SK-N-SH (cell line): ENCODE measurements around the gene SCN4B. TPM values are rescaled to one million over a fixed set of nuclear protein-coding genes. Genes with fewer than 3 reads are reported as not detected.
"Not testable (repeated sequence)": the region's sequence is repeated elsewhere in the genome, so short reads cannot be mapped to it uniquely, and the experiment has no call there.

Experiments used
- CTCF ChIA-PET: fragments of 300-600, 350-600 bp; formaldehyde crosslinking; extraction: SDS; loops from one replicate; lab custom pipeline; 2021; lab: Yijun Ruan, JAX
- POLR2A ChIA-PET: fragments of 350-600 bp; sonication (Branson Sonifier 250); formaldehyde crosslinking; extraction: SDS; loops from one replicate; lab custom pipeline; 2020; ENCODE audit warnings: antibody characterized with exemption, inconsistent platforms; lab: Yijun Ruan, JAX
- DNase-seq: peaks from one replicate; pipeline ENCODE4 v3.0.0; 2012
- H2AFZ ChIP-seq: fragments of 200-600 bp; sonication (generic); 2 replicates; pipeline ENCODE4 v1.8.1; 2016; ENCODE audit warnings: antibody characterized with exemption, mild to moderate bottlenecking, low read depth
- H3F3A ChIP-seq: fragments of 200-600 bp; sonication (generic); replicated peaks from 2 replicates; pipeline ENCODE3; 2016; ENCODE audit warnings: antibody characterized with exemption, mild to moderate bottlenecking; ENCODE audit not compliant: insufficient read depth
- H3K27ac ChIP-seq, 2 experiments: fragments of 200-500 bp in 1 of 2; fragments of 200-600 bp in 1 of 2; sonication (Bioruptor generic) in 1 of 2; sonication (generic), shearing (Covaris generic) in 1 of 2; 2 replicates each; pipeline versions ENCODE4 v1.5.1 to v1.6.1; 2014 to 2016; ENCODE audit warnings: low read depth in 2 of 2, inconsistent platforms in 1 of 2, low read length in 1 of 2, mild to moderate bottlenecking in 1 of 2, mixed read lengths in 1 of 2
- H3K27me3 ChIP-seq: fragments of 200-600 bp; sonication (generic), shearing (Covaris generic); 2 replicates; pipeline ENCODE4 v1.6.1; 2016; ENCODE audit warnings: mixed run types; ENCODE audit not compliant: insufficient read depth
- H3K36me3 ChIP-seq, 2 experiments: fragments of 200-500 bp in 1 of 2; fragments of 200-600 bp in 1 of 2; sonication (Bioruptor generic) in 1 of 2; sonication (generic) in 1 of 2; replicated peaks in 1 of 2; 2 replicates each; pipeline versions ENCODE3 to v1.5.1; 2014 to 2016; ENCODE audit warnings: low read length in 1 of 2, mild to moderate bottlenecking in 1 of 2; ENCODE audit not compliant: insufficient read depth in 2 of 2, control insufficient read depth in 1 of 2
- H3K4me1 ChIP-seq, 2 experiments: fragments of 200-500 bp in 1 of 2; fragments of 200-600 bp in 1 of 2; sonication (Bioruptor generic) in 1 of 2; sonication (generic), shearing (Covaris generic) in 1 of 2; 2 replicates each; pipeline versions ENCODE4 v1.5.1 to v1.6.1; 2014 to 2016; ENCODE audit warnings: low read depth in 1 of 2, low read length in 1 of 2, mixed run types in 1 of 2; ENCODE audit not compliant: insufficient read depth in 2 of 2, control insufficient read depth in 1 of 2
- H3K4me2 ChIP-seq: fragments of 200-600 bp; sonication (generic), shearing (Covaris generic); 2 replicates; pipeline ENCODE4 v1.6.1; 2017; ENCODE audit warnings: mixed run types
- H3K4me3 ChIP-seq, 2 experiments: fragments of 200-500 bp in 1 of 2; fragments of 200-600 bp in 1 of 2; sonication (Bioruptor generic) in 1 of 2; sonication (generic), shearing (Covaris generic) in 1 of 2; 2 replicates each; pipeline versions ENCODE4 v1.5.1 to v1.8.1; 2014 to 2016; ENCODE audit warnings: low read depth in 2 of 2, inconsistent platforms in 1 of 2, low read length in 1 of 2, mild to moderate bottlenecking in 1 of 2, mixed read lengths in 1 of 2, moderate library complexity in 1 of 2
- H3K79me2 ChIP-seq: fragments of 200-600 bp; sonication (generic); 2 replicates; pipeline ENCODE4 v1.8.1; 2017; ENCODE audit warnings: mild to moderate bottlenecking; ENCODE audit not compliant: insufficient read depth
- H3K9ac ChIP-seq: fragments of 200-600 bp; sonication (generic); 2 replicates; pipeline ENCODE4 v1.6.1; 2017; ENCODE audit warnings: mixed run types
- H3K9me2 ChIP-seq: fragments of 200-600 bp; sonication (generic); 2 replicates; pipeline ENCODE4 v1.6.1; 2017; ENCODE audit warnings: mixed run types
- H3K9me3 ChIP-seq: fragments of 200-600 bp; sonication (generic); 2 replicates; pipeline ENCODE4 v1.6.1; 2017; ENCODE audit warnings: mixed run types, mild to moderate bottlenecking, moderate library complexity
- H4K20me1 ChIP-seq: fragments of 200-600 bp; sonication (generic); 2 replicates; pipeline ENCODE4 v1.6.1; 2017; ENCODE audit warnings: mild to moderate bottlenecking, mixed run types; ENCODE audit not compliant: insufficient read depth
- EP300 ChIP-seq, 2 experiments: IDR thresholded peaks; 2 replicates each; pipeline versions ENCODE4 v1.4.0 to v1.6.1; 2012; ENCODE audit warnings: borderline replicate concordance in 1 of 2, low read depth in 1 of 2, low read length in 1 of 2
- IRF3 ChIP-seq: fragments of 150-350 bp; IDR thresholded peaks from 2 replicates; pipeline ENCODE4 v1.6.1; 2016; ENCODE audit warnings: mild to moderate bottlenecking, low read depth, low read length
- MAX ChIP-seq: IDR thresholded peaks from 2 replicates; pipeline ENCODE4 v1.4.0; 2012; ENCODE audit warnings: low read depth
- MEF2A ChIP-seq: IDR thresholded peaks from 2 replicates; pipeline ENCODE4 v1.4.0; 2012; ENCODE audit warnings: low read depth, borderline replicate concordance
- POLR2AphosphoS5 ChIP-seq: IDR thresholded peaks from 2 replicates; pipeline ENCODE4 v1.6.1; 2012; ENCODE audit warnings: low read depth, low read length
- RAD21 ChIP-seq: IDR thresholded peaks from 2 replicates; pipeline ENCODE4 v1.6.1; 2012; ENCODE audit warnings: mild to moderate bottlenecking, low read length
- RFX5 ChIP-seq: IDR thresholded peaks from 2 replicates; pipeline ENCODE4 v1.6.1; 2012; ENCODE audit warnings: mild to moderate bottlenecking, improper control_type of control experiment, low read length
- SIN3A ChIP-seq: IDR thresholded peaks from 2 replicates; pipeline ENCODE4 v1.6.1; 2012; ENCODE audit warnings: low read depth, mild to moderate bottlenecking, low read length, moderate library complexity, borderline replicate concordance
- TAF1 ChIP-seq: IDR thresholded peaks from 2 replicates; pipeline ENCODE4 v1.6.1; 2012; ENCODE audit warnings: low read depth, mild to moderate bottlenecking, low read length, moderate library complexity, borderline replicate concordance
- TCF12 ChIP-seq: IDR thresholded peaks from 2 replicates; pipeline ENCODE4 v1.4.0; 2012
- USF2 ChIP-seq: fragments of 150-350 bp; IDR thresholded peaks from 2 replicates; pipeline ENCODE4 v1.6.1; 2017; ENCODE audit warnings: antibody characterized with exemption, low read length, low read depth, borderline replicate concordance
- WGBS: methylation state at CpG from one replicate; pipeline ENCODE4 v1.1.6; 2017; ENCODE audit warnings: low lambda C conversion rate; 5-methylcytosine and 5-hydroxymethylcytosine counted together
- polyA plus RNA-seq, 3 experiments: library from polyadenylated mRNA; depleted of rRNA; stranded (reverse); fragments of >200 nt; gene quantifications; 2 replicates each; pipeline ENCODE4 v1.2.3, GENCODE V29; 2012

The SCN4B gene
- polyA plus RNA-seq, 1 of the 3 experiments (the other 2 are of a cell fraction): 1.2 TPM

GRCh38 chr11:118186346-118187107 is 33.9 kb upstream of the SCN4B start:
- 36% methylated on average over 6 of the region's 6 CpGs for WGBS
- H3K4me2 ChIP-seq: no peak overlapping the region
- no peaks in the 10 kb centered on the region for H3F3A ChIP-seq
- no peaks in the 10 kb centered on the region for H3K4me1 ChIP-seq
- H3K27ac ChIP-seq: no peak overlapping the region
- POLR2A ChIA-PET: no interaction called here
- no peaks in the 10 kb centered on the region for H3K9me3 ChIP-seq
- H3K9me2 ChIP-seq: no peaks in the 10 kb centered on the region
- no peak overlapping the region for H2AFZ ChIP-seq
- no peaks in the 10 kb centered on the region for H3K36me3 ChIP-seq
- H3K9ac ChIP-seq: no peak overlapping the region
- TF ChIP-seq POLR2AphosphoS5 (no peak), TAF1 (no peak)
- CTCF ChIA-PET: interaction anchor here (1.1 to 3.1 kb wide), 7 partner anchors 12 to 167 kb away, joined by 3 to 20 read pairs (median 5); no protein-coding TSS in a partner anchor
- no peaks in the 10 kb centered on the region for H3K79me2 ChIP-seq
- no peak overlapping the region for H3K4me3 ChIP-seq
- peaks cover 27% of the 10 kb centered on the region; the same call in 1 of the 2 replicates for H3K27me3 ChIP-seq
- no peak for DNase-seq
- H4K20me1 ChIP-seq: no peaks in the 10 kb centered on the region

- no peak for DNase-seq
- no peaks in the 10 kb centered on the region for H3K79me2 ChIP-seq
- H3K4me1 ChIP-seq: peaks cover 0 to 8% of the 10 kb centered on the region in 2 experiments; a peak in 1 of 4 replicates
- H4K20me1 ChIP-seq: no peaks in the 10 kb centered on the region
- no peak overlapping the region for H2AFZ ChIP-seq
- ChIA-PET CTCF (interaction anchor here (0.9 to 3.1 kb wide), 5 partner anchors 12 to 168 kb away, joined by 3 to 20 read pairs (median 3); no protein-coding TSS in a partner anchor), POLR2A (no interaction called here)
- TF ChIP-seq RAD21 (no peak), IRF3 (no peak), USF2 (no peak), EP300 (IDR thresholded peaks at IDR 0.05; ENCODE audit: borderline replicate concordance in 1 of 2, low read depth in 1 of 2, low read length in 1 of 2) (no peak), SIN3A (no peak), MEF2A (no peak), TCF12 (no peak), MAX (no peak), POLR2AphosphoS5 (no peak), RFX5 (no peak)
- peaks cover 27% of the 10 kb centered on the region; the same call in 1 of the 2 replicates for H3K27me3 ChIP-seq
- H3K27ac ChIP-seq: no peak overlapping the region
- 49% methylated on average over 10 of the region's 12 CpGs for WGBS
- H3K36me3 ChIP-seq: no peaks in the 10 kb centered on the region
- H3K9me2 ChIP-seq: no peaks in the 10 kb centered on the region
- H3K9me3 ChIP-seq: no peaks in the 10 kb centered on the region
- H3K4me2 ChIP-seq: no peak overlapping the region
- H3F3A ChIP-seq: no peaks in the 10 kb centered on the region
- H3K4me3 ChIP-seq: no peak overlapping the region
- no peak overlapping the region for H3K9ac ChIP-seq
Measured at GRCh38 chr11:118184784-118185579, 32.4 kb upstream of the SCN4B start.

GRCh38 chr11:118183691-118184090 is 31.1 kb upstream of the SCN4B start:
- CTCF ChIA-PET: interaction anchor here (2.7 to 3.1 kb wide), 2 partner anchors 12 to 15 kb away, joined by 15 to 20 read pairs; no protein-coding TSS in a partner anchor
- POLR2A ChIA-PET, H3K9me2 ChIP-seq, H3K27ac ChIP-seq, H3K9ac ChIP-seq, H3K4me3 ChIP-seq, H3K36me3 ChIP-seq, H3K4me2 ChIP-seq, DNase-seq, H2AFZ ChIP-seq, H3K79me2 ChIP-seq, H4K20me1 ChIP-seq, H3F3A ChIP-seq, H3K9me3 ChIP-seq, H3K4me1 ChIP-seq: not testable (repeated sequence)
- 58% methylated on average over 5 of the region's 5 CpGs for WGBS
- peaks cover 27% of the 10 kb centered on the region; the same call in 1 of the 2 replicates for H3K27me3 ChIP-seq
